K562 (cell line): ENCODE measurements around the gene CTDSPL2. TPM values are rescaled to one million over a fixed set of nuclear protein-coding genes. Genes with fewer than 3 reads are reported as not detected.

Source experiments
- BMI1 ChIP-seq: fragments of 150-350 bp; IDR thresholded peaks from 2 replicates; pipeline ENCODE4 v1.6.1; 2014; ENCODE audit warnings: low read length
- CREM ChIP-seq: IDR thresholded peaks from 2 replicates; pipeline ENCODE4 v1.6.1; 2014; ENCODE audit warnings: antibody characterized with exemption, low read depth
- PHF8 ChIP-seq: fragments of 200-600 bp; sonication (generic); IDR thresholded peaks from 2 replicates; pipeline ENCODE4 v1.6.1; 2012; ENCODE audit warnings: mixed run types, mild to moderate bottlenecking, inconsistent platforms, low read length, moderate library complexity, borderline replicate concordance
- SIN3A ChIP-seq, 2 experiments: fragments of 150-350 bp in 1 of 2; IDR thresholded peaks; 2 replicates each; pipeline ENCODE4 v1.6.1; 2011 to 2016; ENCODE audit warnings: borderline replicate concordance in 2 of 2, low read depth in 2 of 2, low read length in 2 of 2, mild to moderate bottlenecking in 2 of 2, moderate library complexity in 2 of 2; ENCODE audit not compliant: control insufficient read depth in 1 of 2
- SRSF3 ChIP-seq: fragments of 200-400 bp; formaldehyde crosslinking; IDR thresholded peaks from 2 replicates; pipeline ENCODE4 v1.6.1; 2016; ENCODE audit warnings: mild to moderate bottlenecking, low read length, moderate library complexity; ENCODE audit not compliant: insufficient read depth
- TFAM ChIP-seq: fragments of 250-450 bp; sonication (Bioruptor Pico); conservative IDR thresholded peaks from 2 replicates; pipeline ENCODE4 v1.5.0; 2021; ENCODE audit warnings: mild to moderate bottlenecking, moderate library complexity
- ZBTB1 ChIP-seq: sonication (generic); formaldehyde crosslinking; IDR thresholded peaks from 2 replicates; pipeline ENCODE4 v1.8.1; 2023; ENCODE audit warnings: missing genetic modification reagents, low read depth, mild to moderate bottlenecking, borderline replicate concordance
- polyA plus RNA-seq, 8 experiments: library from polyadenylated mRNA; depleted of rRNA in 4 of 8; stranded (reverse) in 5 of 8; unstranded in 3 of 8; fragments of >200 nt; fragmentation: Nextera tagmentation in 2 of 8; fragmentation: Illumina TruSeq in 1 of 8; extraction: Ambion mirVana in 2 of 8; extraction: Trizol in 1 of 8; gene quantifications; 2 replicates each; pipeline versions ENCODE4 v1.2.1 to v1.2.3, GENCODE V29; 2011 to 2014; ENCODE audit warnings: inconsistent platforms in 1 of 8, missing spikeins in 1 of 8
- total RNA-seq, 7 experiments: library from RNA; depleted of rRNA in 6 of 7; stranded (reverse); fragments of >200 nt in 6 of 7; fragmentation: Illumina TruSeq in 2 of 7; extraction: Trizol in 2 of 7; gene quantifications; 2 replicates each; pipeline versions ENCODE4 v1.2.1 to v1.2.3, GENCODE V29; 2011 to 2021; ENCODE audit warnings: low replicate concordance in 1 of 7
- TF ChIP-seq, protein P1 (sequence below), 2 experiments: fragments of 450-650 bp in 1 of 2; sonication (generic) in 1 of 2; formaldehyde crosslinking in 1 of 2; IDR thresholded peaks; 2 replicates each; pipeline versions ENCODE4 v1.7.1 to v1.9.0; 2016 to 2022; ENCODE audit warnings: inconsistent platforms in 1 of 2, mild to moderate bottlenecking in 1 of 2, missing genetic modification reagents in 1 of 2

The CTDSPL2 gene
- total and polyA plus RNA-seq, 9 of the 15 experiments (the other 6 are each of a cell fraction or from before 2014, with no cell fraction given) = 16.8 to 79.0 (median 53.1) TPM

GRCh38 chr15:44568338-44568737 lies 140.9 kb downstream of the CTDSPL2 start (continued):
- TF ChIP-seq, protein P1, sequence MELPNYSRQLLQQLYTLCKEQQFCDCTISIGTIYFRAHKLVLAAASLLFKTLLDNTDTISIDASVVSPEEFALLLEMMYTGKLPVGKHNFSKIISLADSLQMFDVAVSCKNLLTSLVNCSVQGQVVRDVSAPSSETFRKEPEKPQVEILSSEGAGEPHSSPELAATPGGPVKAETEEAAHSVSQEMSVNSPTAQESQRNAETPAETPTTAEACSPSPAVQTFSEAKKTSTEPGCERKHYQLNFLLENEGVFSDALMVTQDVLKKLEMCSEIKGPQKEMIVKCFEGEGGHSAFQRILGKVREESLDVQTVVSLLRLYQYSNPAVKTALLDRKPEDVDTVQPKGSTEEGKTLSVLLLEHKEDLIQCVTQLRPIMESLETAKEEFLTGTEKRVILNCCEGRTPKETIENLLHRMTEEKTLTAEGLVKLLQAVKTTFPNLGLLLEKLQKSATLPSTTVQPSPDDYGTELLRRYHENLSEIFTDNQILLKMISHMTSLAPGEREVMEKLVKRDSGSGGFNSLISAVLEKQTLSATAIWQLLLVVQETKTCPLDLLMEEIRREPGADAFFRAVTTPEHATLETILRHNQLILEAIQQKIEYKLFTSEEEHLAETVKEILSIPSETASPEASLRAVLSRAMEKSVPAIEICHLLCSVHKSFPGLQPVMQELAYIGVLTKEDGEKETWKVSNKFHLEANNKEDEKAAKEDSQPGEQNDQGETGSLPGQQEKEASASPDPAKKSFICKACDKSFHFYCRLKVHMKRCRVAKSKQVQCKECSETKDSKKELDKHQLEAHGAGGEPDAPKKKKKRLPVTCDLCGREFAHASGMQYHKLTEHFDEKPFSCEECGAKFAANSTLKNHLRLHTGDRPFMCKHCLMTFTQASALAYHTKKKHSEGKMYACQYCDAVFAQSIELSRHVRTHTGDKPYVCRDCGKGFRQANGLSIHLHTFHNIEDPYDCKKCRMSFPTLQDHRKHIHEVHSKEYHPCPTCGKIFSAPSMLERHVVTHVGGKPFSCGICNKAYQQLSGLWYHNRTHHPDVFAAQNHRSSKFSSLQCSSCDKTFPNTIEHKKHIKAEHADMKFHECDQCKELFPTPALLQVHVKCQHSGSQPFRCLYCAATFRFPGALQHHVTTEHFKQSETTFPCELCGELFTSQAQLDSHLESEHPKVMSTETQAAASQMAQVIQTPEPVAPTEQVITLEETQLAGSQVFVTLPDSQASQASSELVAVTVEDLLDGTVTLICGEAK (IDR thresholded peaks at IDR 0.05) = no peak
- TF ChIP-seq, protein P1 (CRISPR knock-in tag; IDR thresholded peaks at IDR 0.05) = no peak
- TF ChIP-seq CREM = no peak
- no peak for TF ChIP-seq PHF8
- no peak for TF ChIP-seq BMI1
- TF ChIP-seq SIN3A (IDR thresholded peaks at IDR 0.05; ENCODE audit: borderline replicate concordance in 2 of 2, control insufficient read depth in 1 of 2, low read depth in 2 of 2, low read length in 2 of 2) = no peak
- TF ChIP-seq SRSF3 = no peak
- TF ChIP-seq ZBTB1 (CRISPR knock-in tag) = no peak
- no peak for TF ChIP-seq TFAM
- TF ChIP-seq, all 486 proteins: peak for 0
